Measurements from ENCODE around the gene AGAP3.

AGAP3 gene

DNA sequence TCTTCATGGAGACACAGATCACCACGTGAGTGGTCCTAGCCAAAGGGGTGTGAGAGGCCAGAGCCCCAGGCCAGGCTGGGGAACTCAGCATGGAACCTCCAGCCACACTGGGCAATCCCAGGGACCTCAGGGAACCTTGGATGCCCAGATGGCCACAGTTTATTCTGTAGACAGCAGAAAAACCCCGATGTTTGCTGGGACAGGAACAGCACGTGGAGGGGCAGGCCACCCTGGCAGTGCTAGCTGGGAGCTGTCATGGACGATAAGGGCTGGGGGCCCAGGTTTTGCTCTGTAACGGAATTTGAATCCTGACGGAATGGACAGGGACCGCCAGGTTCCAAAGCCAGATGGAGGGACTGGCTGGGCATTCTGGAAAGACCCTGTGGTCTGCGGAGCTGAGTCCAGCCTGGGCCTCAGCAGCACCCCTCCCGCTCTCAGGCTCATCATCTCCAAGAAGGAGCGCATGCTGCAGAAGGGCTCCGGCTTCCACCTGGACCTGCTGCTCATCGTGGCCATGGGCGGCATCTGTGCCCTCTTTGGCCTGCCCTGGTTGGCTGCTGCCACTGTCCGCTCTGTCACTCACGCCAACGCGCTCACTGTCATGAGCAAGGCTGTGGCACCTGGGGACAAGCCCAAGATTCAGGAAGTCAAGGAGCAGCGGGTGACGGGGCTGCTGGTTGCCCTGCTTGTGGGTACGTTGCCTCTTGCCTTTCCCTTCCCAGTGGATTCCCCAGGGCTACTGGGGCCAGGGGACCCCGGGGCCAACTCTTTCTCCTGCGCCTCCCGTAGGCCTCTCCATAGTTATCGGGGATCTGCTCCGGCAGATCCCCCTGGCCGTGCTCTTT lies 11.2 kb upstream of the AGAP3 start:
- no peak for DNase-seq

DNA sequence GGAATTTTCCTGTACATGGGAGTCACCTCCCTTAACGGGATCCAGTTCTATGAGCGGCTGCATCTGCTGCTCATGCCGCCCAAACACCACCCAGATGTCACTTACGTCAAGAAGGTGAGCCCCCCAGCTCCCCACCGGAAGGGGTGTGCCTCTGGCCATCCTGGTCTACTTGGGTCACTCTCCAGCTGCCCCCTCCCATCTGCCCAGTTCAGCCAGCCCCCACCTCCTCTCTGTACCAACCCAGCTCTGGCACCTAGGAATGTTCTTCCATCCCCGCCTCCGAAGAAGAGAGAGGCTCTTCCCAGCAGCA lies 10.7 kb upstream of the AGAP3 start:
- no peak for DNase-seq

DNA sequence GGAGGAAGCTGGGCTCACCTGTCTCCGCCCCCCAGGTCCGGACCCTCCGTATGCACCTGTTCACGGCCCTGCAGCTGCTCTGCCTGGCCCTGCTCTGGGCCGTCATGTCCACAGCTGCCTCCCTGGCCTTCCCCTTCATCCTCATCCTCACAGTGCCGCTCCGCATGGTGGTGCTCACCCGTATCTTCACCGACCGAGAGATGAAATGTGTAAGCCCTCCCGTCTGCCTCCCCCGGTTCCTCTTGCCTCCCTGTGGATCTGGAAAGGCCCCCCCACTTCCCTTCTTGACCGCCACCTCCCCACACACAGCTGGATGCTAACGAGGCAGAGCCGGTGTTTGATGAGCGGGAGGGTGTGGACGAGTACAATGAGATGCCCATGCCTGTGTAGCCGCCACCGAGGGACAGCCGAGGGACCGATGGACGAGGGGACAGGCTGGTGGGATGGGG lies 10.3 kb upstream of the AGAP3 start:
- DNase-seq: no peak

DNA sequence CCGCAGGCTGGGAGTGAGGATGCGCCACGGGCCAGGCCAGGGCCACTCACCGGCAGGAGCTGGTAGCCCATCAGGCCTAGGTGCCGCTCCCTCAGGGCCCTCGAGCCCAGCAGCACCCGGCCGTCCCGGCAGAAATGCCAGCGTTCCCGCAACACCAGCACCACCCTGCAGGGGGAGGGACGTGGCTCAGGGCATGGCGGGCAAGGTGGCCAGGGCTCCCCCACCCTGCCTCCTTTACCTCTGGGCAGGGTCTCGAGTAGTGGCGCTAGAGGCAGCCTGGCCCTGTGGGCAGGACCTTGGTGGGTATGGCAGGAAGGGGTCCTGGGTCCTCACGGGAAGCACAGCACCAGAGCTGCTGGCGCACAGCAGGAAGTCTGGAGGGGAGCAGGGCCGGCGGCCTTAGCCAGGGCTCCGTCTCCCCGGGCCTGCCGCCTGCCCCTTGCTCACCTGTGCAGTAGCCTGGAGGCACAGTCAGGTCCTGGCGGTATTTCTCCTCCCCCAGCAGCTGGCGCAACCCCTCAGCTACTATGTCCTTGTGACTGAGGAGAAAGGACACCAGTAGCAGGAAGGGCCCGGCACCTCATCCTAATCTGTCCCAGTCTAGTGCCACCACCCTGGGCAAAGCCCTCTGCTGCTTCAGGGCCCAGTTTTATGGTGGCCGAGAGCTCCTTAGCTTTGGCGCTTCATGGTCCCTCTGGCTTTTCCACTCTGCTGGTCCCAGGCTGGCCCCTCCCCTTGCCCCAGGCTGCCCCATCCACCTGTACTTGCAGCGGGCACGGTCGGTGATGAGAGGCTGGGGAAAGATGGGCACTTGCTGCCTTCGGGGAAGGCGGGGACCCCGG lies 9.2 kb upstream of the AGAP3 start:
- no peak for DNase-seq

DNA sequence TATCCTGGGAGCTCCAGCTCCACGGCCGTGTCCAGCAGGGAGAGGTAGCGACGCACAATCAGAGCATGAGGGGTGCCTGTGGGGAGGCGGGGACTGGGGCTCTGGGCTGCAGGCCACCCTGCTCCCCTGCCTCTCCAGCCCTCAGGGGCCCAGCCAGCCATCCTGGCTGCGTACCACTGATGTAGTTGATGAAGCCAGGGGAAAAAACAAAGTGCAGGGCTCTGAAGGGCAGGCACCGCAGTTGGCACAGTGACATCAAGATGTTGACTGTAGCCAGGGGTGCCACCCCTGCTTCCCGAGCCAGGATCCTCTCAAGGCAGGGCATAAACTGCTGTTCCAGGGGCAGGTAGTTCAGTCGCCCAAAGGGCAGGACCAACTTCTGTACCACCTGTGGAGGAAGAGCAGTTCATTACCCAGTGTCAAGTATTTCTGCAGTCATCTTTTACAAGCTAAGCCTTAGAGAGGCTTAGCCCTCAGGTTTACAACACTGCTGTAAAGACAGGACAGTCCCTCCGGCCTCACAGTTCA lies 8.5 kb upstream of the AGAP3 start:
- no peak for DNase-seq

DNA sequence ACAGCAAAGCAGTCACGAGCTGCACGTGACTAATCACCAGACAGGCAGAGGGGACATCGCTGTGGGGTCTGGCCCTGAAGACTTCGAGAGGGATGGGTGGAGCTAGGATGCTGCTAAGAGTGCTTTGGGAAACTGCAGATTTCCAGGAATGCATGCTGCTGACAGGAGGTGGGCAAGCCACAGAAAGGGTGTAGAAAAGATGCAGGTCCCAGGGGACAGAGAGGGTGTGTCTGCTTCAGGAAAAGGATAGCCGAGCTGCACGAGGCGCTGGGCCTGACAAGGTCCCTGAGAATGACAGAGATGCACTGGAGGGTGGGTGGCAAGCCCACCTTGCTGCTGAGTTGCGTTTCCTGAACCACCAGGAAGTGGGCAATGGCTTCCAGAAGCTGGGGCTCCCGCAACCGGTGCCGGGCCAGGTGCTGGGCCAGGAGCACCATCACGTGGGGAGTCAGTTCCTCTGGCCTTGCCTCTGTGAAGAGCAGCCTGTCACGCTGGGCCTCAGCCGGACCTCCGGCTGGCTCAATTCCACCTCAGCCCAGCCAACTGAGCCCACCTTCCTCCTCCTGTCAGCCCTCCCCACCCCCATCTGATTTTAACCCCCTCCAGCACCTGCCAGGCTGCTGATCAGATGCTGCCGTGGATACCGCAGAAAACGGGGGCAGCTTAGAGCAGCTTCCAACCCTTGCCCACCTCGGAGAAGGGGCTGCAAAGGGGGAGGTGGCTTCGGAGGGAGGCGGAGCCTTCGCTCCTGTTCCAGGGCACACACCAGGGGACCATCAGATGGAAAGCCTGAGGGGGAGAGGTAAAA lies 7.8 kb upstream of the AGAP3 start:
- no peak for DNase-seq

DNA sequence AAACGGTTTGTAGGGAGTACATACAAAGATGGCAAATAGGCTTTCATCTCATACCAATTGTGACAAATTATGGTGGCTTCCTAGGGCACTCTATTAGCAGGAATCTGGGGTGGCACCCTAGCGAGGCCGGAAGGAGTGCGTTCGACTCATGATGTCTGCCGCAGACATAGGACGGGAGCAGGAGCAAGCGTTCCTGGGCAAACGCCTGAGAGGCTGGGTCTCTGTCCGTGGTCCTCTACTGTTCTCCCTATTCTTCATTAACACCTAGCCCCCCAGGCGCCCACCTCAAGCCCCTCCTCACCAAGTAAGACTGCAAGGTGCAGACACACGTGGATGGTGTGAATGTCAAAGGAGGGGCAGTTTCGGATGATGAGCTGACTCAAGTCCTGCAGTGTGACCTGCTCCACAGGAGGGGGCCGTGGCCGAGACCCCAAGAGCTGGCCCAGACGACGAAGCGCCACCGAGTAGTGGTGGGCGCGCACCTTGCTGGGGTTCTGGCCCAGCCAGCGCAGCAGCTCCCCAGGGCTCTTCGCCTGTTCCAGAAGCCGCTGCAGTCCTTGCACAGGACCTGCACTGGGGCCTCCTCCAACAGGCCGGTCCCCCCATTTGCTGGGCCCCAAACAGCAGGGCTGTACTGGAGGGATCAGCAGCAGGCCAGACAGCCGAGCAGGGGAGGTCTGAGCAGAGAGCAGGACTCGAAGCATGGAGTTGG lies 6.9 kb upstream of the AGAP3 start:
- DNase-seq: no peak

DNA sequence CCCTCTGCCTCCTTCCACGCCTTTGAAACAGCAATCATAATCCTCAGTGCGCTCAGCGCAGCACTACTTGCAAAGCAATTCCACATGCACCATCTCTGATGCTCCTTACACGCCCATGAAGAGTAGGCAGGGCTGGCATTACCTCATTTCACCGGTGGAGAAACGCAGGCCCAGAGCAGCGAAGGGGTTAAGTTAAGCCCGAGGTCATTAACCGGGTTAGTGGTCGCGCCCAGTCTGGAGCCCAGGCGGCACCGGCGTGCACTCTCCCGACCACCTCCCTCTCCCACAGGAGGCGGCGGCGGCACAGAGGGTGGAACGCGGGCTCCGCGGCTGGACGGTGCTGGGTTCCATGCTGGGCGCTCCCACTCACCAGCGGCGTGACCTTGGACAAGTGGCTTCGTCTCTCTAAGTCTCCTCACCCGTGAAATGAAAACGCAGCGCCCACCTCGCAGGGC lies 6.2 kb upstream of the AGAP3 start:
- no peak for DNase-seq

DNA sequence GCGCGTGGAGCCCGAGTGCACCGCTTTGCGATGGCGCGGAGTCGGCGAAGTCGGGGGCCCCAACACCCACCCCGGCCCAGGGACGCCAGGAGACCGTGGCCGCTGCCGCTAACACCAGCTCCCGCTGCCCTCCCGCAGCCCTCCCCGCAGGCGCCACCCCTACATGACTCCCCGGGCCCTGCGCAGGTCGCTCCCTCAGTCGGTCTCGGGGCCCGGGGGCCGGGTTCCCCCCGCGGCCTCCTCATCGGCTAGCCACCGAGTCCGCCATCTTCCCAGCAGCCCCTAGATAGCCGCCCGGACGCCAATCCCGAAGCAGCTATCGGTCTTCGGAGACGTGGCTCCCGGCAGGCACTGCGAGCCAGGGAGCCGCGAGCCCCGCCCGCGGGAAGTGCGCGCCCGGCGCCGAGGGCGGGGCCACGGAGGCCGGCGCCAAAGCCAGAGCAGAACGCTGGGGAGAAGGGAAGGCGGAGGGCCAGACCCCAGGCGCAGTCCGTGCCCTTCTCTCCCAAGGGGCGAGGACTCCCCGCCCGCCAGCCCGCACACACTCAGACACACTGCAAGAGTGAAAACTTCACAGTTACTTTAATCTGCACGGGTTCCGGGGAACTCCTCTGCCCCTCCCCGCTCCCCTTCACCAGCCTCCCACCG lies 5.6 kb upstream of the AGAP3 start, which contains the start of gene FASTK:
TSS of gene FASTK (minus strand) at position 288 of the 648 bp plus-strand sequence. CDS start at position 245, 43 bp downstream.
- peak; percentile 67 for DNase-seq

DNA sequence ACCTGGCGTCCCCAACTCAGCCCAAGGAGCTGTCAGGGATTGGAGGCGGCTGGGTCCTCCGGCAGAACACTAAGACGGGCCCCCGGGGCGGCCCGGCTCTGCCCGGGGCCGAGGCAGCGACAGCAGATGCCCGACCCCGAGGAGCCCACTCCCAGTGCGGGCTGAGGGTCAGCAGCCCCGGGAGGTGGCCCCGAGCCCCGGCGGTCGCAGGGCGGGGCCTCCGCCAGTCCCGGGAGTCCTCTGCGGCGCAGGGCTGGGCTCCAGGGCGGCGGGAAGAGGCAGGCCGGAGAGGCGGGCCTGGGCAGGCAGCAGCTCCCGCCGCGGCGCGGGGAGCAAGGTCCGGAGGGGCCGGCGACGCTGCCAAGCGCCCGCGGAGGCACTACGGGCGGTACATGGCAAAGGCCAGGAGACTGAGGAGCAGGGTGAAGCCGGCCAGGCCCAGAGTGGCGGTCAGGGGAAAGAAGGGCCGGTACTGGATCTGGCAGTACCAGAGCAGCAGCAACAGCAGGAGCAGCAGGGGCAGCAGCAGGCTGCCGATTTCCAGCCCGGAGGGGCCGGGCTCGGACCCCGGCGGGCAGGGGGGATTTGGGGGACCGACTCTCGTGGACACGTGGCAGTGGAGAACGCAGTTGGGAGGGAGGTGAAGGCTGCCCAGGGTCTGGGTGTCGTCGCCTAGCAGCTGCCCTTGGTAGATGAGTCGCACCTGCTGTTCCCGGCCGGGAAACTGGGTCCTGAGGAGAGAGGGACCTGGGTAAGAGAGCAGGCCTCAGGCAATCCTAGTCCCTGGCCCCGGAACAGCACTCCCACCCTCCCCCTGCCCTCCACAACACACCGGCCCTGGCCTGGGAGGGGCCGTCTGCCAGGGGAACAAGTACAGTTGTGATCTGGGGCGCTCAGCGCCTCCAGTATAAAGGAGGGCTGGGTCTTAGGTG lies 4.8 kb upstream of the AGAP3 start:
- DNase-seq: no peak

DNA sequence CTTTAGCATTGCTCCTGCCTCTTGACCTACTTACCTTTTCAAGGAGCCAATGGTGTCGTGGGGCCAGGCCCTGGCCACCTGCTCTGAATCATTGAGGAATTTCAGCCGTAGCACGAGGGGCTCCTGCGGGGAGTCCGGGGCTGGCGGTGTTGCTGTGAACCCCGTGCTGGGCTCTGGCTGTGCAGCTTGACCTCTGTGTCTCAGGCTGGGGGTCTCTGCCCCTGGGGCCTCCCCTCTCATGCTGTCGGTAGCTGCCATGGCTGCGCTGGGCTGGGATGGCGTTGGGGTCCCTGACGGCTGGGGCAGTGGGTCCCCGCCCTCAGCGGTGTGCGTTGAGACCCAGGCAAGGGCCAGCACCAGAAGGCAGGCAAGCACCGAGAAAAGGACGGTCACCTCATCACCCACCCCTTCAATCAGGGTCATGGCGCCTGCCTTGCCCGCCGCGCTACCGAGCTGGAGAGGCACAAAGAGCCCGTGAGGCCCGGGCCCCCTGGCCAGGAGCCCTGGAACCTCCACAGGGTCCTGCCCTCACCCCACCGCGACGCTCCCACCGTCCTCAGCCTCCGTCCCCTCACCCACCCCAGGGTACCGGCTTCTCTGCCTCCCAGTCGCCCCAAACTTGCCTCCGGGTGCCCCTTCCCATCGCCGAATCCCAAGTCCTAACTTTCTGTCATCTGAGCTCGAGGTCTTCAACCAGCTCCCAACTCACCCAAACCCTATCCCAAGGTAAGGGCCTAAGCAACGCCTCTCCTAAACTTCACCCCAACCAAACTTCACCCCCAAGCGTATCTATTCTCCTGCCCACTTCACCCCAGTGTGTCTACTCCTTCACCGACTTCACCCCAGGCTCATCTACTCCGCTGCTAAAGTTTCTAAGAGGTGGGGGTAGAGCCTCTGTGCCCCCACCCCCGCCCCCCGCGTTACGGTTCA lies 3.9 kb upstream of the AGAP3 start:
- DNase-seq: no peak

DNA sequence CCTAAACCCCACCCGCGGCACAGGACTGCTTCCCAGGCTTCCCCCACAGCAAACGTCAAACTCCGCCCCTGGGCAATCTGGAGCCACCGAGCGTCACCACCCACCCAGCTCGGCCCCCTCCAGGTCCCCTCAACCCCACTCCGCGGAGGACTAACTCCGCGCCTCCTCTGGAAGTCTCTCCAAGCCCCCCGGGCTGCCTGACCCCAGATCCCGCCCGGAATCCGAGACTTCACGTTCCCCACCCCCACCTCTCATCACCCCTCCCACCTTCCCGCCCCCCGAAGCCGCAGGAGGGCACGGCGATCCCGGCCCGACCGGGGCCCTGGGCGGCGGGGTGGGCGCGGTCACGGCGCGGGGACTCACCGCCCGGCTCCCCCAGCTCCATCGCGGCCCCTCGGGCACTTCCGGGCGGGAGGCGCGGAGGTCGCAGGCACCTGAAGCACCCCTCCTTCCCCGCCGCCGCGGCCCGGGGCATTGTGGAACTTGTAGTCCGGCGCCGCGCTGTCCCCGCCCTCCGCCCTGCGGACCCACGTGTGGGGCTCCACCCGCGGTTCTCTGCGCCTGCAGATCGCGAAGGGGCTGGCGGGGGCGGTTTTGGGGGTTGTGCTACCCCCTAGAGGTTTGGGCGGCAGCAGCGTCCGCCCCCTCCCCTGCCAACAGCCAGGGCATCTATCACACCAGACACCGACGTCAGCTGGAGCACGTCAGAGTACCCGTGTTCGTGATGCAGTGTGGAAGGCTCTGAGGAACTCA lies 3.0 kb upstream of the AGAP3 start, which contains the start of gene TMUB1:
TSS of gene TMUB1 (minus strand) at position 423 of the 753 bp plus-strand sequence. CDS start 930 bp downstream, outside the sequence.
- no peak for DNase-seq

DNA sequence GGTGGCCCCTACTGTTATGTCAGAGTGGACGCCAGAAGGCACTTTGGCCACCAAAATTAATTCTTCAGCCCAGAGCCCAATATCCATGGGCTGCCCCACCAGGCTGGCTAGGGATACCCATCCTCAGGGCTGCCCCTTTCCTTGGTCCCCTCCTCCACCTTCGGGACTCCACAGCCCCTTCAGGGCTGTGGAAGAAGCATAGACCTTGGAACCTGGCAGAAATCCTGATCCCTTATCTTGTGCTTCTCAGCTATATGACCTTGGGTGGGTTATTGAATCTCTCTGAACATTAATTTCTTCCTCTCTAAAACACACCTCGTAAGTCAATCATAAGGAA lies 2.5 kb upstream of the AGAP3 start:
- no peak for DNase-seq

DNA sequence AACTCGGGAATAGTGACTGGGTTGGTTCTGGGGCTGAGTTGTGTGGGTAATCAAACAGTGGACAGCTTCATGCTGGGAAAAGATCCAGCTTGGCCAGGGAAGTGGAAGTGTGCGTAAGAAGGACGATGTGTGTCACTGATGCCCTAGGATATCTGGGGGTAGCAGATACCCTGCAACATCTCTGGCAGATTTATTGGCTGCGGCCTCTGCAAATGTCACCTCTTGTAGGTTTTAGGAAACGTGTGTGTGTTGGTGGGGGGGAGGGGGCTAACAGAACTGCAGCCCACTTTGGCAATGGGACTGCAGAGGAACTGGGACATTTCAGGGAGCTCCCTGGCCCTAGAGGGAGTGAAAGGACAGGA lies 965 bp upstream of the AGAP3 start:
- no peak for DNase-seq

DNA sequence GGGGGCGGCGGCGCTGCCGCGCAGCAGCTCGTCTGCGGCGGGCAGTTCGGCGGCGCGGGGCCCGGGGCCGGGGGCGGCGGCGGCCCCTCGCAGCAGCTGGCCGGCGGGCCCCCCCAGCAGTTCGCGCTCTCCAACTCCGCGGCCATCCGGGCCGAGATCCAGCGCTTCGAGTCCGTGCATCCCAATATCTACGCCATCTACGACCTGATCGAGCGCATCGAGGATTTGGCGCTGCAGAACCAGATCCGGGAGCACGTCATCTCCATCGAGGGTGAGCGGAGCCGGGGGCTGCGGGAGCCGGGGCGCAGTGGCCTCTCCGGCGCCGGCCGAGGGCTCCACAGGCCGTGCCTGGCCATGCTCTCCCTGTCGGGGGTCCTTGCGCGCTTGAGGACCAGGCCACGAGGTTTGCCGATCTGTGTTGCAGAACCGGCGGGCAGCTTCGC lies 548 bp downstream of the AGAP3 start:
- DNase-seq: no peak

DNA sequence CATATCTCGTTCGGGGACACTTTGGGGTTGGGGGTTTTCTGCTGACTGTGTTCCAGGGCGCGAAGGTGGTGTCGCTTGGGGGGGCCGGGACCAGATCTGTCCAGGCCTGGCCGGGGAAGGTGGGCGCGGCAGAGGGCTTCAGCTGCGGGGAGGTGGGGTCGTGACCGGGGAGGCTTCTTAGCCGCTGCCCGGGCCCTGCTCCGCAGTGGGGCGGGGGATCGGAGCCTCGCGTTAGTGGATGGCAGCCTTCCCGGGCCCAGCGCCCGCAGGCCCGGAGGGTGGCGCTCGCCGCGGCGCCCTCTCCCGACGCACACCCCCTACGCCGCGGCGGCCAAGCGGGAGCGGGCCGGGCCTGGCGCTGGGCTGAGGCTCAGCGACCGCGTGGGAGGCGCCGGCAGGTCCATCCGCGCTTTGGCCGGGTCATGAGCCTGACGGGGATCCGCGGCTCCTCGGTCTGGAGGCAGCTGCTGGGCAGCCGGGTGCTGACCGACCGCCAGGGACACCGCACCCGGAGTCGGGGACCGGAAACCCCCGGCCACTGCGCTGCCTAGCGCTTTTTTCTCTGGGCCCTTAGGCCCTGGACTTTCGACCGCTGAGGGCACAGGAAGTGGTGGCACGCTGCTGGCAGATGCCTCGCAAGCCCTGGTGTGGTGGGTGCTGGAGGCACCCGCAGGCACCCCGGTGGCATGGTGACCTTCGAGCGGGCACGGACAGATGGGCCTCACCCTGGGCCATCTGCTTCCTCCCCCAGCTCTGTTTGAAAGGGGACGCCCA lies 1.2 kb downstream of the AGAP3 start:
- no peak for DNase-seq

DNA sequence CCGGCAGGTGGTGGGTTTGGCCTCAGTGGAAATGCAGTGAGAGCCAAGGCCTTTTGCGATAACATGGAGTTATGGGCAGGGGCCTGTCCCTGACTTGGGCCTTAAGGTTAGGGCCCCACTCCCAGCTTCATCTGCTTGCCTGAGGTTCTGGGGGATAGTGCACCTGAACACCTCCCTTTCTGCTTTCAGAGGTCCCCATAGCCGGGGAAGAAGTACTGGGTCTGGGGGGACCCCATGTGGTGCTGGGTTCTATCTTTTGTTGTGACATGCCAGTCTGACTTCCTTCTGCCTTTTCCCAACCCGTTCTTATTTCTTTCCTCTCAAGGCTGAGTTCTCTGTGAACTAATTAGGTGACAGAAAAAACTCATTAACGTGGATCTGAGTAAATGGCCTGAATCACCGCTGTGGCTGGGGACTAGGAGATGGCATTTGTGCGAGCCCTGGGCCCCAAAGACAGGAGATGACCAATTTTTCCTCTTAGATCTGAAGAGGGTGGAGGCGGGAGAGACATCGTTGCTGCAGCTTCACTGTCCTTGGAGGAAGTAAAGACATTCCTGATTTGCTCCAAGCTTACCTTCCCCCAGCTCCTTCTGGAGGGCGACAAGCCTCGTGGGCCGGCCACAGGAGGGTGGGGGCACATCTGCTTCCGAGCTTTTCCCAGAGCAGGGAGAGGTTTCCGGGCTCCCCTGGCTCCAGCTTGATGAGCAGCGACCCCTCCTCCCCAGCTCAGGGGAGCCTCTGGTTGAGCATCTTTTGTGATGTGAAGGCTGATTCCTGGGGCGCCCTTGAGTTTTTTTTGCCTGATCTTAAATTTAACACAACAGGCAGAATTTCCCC lies 2.0 kb downstream of the AGAP3 start:
- DNase-seq: no peak

All from NCI-H187 treated with DMSO at 0.1 percent for 48 hours (cell line).